ENCODE measurements around the gene DLX4.

The DLX4 gene

GRCh38 chr17:49967621-49968404 is 1.2 kb upstream of the DLX4 start:
- intact Hi-C loops (cut with DNase I) = no loop called here

DNA sequence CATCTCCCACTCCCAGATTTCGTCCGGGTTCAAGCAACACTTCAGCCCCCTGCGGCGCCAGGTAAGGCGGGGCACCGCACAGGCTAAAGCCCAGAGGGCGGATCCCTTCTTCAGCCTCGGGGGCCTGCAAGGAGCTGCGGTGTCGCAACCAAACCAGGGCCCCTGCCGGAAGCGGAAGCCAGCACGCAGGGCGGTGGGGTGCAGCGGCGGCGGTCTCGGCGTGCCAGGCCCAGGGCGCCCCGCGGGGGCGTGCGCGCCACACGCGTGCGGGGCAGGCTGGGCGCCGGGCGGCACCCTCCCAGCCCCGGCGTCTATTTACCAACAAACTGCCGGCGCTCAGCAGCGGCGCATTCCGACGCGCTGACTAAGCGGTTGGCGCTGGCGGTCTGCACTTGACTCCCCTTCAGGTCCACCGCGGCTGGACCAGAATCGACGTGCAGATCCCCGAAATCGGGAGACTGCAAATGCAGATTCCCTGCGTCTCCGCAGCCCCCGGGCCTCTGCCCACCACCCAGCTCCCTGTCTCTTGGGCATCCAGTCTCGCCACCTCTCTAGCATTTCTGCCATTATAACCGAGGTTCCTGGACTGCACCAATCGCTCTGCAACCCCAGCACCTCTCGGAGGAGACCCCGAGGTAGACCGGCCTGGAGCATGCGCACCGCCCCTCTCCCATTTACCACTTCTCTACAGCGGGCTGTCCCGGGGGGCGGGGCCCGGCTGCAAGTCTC is 421 bp upstream of the DLX4 start:
- intact Hi-C loops (cut with DNase I) = no loop called here
- DNase-seq = peak in 1 of 10 donors; percentile 77

More at GRCh38 chr17:49967621-49968404, 1.2 kb upstream of the DLX4 start:
- no peak for DNase-seq

DNA sequence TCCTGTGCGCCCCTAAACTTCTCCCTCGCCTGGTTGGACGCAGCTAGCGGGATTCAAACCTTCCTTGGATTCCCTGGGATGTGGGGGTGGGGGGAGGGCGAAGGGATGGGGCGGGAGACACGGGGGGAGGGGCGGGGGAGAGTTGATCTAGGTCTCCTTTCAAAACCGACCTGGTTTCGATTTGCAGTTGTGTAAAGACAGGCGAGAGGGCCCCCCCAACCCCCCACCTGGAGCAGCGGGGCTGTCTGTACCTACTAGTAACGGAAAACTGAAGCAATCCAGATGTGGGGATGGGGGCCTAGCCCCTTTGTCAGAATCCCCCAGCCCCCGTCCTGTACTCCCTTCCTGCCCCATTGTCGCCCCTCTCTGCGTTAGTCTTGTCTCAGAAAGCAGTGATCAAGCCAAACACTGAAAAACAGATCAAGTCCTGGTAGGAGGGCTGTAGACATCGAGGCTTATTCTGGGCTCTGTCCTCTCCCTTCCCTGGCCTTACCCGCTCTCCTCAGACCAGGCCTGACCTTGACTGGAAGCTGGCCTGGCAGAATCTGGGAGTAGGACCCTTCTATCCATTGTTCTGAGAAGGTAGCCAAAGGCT is 902 bp downstream of the DLX4 start:
- intact Hi-C loops (cut with DNase I) = no loop called here
- DNase-seq = peak in 1 of 10 donors; percentile 69

- DNase-seq = no peak
These were observed 1.5 kb downstream of the DLX4 start for GRCh38 chr17:49970498-49970897.

DNA sequence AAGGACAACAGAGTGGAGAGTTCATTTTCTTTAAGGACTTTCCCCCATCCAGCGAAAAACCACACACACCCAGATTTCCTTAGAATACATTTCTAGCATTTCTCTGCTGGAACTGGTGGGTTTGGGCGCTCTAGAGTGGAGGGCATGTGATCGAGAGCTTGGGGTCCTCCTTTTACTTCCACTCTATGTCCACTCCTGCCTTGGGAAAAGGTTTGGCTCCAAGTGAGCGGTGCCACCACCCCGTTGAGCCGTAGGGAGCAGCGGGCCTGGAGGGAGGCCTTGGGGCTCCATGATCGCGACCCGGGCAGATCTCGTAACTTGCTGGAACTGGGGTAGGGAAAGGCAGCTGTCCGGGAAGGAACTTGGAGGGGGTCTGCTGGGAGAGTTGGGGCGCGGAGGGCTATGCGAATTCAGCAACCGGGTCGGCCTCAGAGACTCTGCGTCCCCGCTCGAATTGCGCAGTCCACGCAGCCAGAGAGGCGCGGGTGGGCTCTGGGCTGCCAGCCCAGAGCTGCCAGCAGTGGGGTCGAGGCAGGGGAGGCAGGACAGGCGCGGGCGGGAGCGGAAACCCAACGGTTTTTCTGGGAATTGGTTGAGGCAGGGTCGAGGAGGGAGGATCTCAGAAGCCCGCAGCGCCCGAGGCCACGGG is 2.3 kb downstream of the DLX4 start:
- intact Hi-C loops (cut with DNase I) = no loop called here
- DNase-seq = peak in 2 of 10 donors; percentile 42 to 57

More at GRCh38 chr17:49970498-49970897, 1.5 kb downstream of the DLX4 start:
- intact Hi-C loops (cut with DNase I) = no loop called here

- intact Hi-C loops (cut with DNase I) = no loop called here
- DNase-seq = peak in 1 of 10 donors; percentile 74
These were observed 3.0 kb downstream of the DLX4 start for GRCh38 chr17:49971848-49972485.

DNA sequence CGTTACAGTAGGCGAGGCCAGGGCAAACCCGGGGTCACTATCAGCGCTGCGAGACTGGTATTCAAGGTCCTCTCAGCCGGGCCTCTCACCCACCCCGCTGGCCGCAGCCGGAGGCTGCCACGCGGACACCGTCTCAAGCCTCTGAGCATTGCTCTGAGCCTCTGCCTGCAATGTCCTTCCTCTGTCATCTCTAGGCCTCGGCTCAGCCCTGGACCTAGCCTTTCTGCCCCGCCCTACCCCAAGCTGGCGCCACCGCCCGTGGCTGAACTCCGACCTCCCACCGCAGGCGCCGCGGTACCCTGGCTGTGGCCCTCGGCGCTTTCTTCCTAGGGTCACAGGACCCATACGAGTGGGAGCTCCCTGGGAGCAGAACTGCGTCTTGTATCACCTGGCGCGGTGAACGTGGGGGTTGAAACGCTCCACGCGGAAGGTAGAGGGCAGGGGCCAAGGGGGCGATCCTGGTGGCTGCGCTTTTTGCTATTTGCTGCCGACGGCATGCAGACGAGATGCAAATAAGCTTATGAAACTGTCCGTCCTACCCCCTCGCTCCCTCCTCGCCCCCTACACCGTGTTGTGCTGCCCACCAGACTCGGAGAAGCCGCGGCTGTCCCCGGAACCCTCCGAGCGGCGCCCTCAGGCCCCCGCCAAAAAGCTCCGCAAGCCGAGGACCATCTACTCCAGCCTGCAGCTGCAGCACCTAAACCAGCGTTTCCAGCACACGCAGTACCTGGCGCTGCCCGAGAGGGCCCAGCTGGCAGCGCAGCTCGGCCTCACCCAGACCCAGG is 3.7 kb downstream of the DLX4 start:
- intact Hi-C loops (cut with DNase I) = no loop called here
- peak in 1 of 10 donors; percentile 49 for DNase-seq

- intact Hi-C loops (cut with DNase I) = no loop called here
These were observed 4.3 kb downstream of the DLX4 start for GRCh38 chr17:49973271-49973615.

DNA sequence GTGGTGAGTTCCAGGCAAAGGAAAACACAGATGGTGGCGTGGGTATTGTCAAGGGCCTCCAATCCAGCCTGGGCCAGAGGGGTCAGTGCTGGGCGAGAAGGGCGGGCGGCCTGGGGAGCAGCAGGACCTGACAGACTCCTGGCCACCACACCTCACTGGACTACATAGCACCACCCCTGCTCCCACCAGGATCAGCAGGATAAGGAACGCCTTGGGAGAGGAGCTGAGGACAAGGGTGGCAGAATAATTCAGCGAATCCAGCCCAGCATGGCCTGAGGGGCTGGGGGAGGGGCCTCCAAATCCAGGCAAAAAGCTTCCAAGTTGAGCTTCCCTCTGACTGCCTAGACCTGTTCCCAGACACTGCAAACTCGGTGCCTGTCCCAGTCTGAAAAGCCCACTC is 6.5 kb downstream of the DLX4 start:
- intact Hi-C loops (cut with DNase I) = no loop called here
- DNase-seq = peak in 1 of 10 donors; percentile 32

More at GRCh38 chr17:49973271-49973615, 4.3 kb downstream of the DLX4 start:
- DNase-seq = peak in 2 of 10 donors; percentile 20 to 41

DNA sequence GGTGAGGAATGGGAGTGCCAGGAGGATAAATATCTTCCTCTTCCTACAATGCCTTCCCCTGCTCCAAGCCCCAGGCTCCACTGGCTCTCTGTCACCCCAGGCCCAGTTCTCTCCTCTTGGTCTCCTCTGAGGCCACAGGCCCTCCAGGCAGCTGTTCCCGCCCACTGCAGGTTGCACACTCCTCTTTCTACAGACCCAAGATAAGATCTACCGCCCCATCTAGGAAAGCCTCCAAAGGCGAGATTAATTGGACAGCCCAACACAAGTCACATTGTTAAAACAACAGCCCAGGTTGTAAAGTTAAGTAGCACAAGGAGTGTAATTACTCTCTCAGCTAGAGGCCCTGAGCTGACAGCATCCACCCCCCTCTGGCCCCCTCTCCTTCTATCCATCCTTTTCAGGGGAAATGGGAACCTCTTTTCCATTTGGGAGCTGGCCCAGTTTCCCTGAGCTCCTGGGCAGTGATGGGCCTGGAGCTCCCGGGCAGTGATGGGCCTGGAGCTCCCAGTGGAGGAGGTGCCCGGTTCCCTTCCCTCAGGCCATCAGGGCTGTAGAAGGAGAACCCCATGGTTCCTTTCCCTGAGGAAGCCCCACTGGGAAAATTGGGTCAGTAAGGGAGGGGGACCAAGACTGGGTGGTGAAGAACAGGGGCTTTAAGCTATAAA is 7.3 kb downstream of the DLX4 start:
- peak in 1 of 10 donors; percentile 28 for DNase-seq

GRCh38 chr17:49976828-49977202 is 7.8 kb downstream of the DLX4 start:
- intact Hi-C loops (cut with DNase I) = no loop called here
- no peak for DNase-seq

More for the DNA sequence above, 7.3 kb downstream of the DLX4 start:
- intact Hi-C loops (cut with DNase I) = no loop called here

DNA sequence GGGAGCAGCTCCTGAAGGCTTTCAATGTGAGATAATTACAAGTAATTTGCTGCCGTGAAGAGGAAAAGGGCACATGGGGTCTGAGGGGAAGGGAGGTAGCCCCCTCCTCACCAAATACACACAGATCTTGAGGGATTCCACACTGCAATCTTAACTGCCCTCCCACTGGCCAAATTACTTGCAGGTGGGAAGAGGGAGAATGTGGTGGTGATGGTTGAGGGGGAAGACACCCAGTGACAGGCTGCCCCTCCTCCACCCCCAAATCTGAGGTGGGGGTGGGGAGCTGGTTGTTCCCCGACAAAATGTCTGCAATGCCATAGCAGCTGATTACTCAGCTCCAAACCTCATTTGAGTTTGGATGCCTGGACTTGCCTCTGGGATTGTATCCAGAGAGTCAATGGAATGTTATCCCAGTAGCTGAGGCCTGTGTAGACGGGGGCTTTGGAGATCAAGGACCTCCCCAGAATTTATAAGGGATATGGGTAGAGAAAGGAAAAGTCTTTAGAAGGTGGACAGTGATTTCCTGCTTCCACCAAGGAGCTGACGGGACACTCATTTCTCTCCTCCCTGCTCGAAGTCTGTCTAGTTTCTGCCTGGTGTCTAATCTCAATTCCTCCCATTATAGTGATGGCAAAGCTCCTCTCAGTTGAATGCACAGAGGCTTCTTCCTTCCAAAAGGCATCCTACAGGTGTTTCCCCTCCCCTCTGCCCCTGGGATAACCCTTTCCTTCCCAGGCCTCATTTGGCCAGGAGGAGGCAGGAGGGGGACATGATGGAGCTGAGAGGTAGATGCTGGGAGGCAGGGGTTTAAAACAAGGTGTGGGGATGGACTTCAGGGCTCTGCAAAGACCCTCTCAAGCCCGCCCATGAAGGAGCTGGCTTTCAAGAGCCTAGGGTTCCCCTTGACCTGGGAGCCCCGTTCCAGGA is 8.7 kb downstream of the DLX4 start:
- peak in 1 of 10 donors; percentile 28 for DNase-seq
- intact Hi-C loops (cut with DNase I) = no loop called here

DNA sequence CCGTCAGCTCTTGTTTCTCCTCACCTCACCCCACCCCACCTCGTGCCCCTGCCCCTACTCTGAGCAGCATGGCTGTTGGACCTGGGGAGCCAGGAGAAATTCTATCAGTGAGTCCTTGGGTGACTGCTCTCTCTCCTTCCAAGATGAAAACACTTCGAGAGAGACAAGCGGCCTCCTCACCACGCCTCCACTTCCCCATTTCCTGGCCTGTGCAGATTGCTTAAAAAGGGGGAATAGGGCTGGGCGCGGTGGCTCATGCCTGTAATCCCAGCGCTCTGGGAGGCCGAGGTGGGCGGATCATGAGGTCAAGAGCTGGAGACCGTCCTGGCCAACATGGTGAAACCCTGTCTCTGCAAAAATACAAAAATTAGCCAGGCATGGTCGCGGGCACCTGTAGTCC is 9.5 kb downstream of the DLX4 start:
- intact Hi-C loops (cut with DNase I) = no loop called here
- no peak for DNase-seq

GRCh38 chr17:49979748-49980479 is 10.9 kb downstream of the DLX4 start:
- intact Hi-C loops (cut with DNase I) = no loop called here

DNA sequence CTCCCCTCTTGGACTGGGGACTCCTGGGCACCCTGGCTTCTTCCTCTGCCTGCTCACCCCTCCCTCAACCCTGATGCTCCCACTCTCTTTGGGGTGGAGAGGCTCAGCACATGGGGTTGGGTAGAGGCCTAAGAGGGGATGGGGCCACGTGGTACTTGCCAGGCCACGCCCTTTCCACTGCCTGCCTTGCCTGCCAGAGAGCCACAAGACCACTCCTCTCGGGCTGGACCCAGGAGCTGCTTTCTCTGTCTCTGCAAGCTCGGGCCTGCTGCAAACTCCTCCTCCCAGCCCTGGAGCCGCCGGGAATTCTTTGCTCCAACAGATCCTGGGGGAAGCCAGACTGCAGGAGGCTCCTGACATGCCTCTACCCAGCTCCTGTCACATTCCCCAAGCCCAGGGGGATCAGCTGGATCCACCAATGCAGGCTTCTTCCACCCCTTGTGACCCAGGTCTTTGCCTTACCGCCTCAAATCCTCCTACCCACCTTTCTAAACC is 11.8 kb downstream of the DLX4 start:
- intact Hi-C loops (cut with DNase I) = no loop called here

More at GRCh38 chr17:49979748-49980479, 10.9 kb downstream of the DLX4 start:
- no peak for DNase-seq

GRCh38 chr17:49984283-49984682 is 15.3 kb downstream of the DLX4 start:
- intact Hi-C loops (cut with DNase I) = no loop called here
- DNase-seq = peak in 1 of 10 donors; percentile 26

More for the DNA sequence above, 11.8 kb downstream of the DLX4 start:
- peak in 1 of 10 donors; percentile 39 for DNase-seq

GRCh38 chr17:49984776-49985175 is 15.8 kb downstream of the DLX4 start:
- intact Hi-C loops (cut with DNase I) = no loop called here
- DNase-seq = peak in 1 of 10 donors; percentile 30

Measured in posterior cingulate gyrus (tissue), 11 donors.